Amniotic epithelial cell (primary cell): ENCODE results near the gene RAB35.

Experiments used
- DNase-seq: peaks from one replicate; pipeline ENCODE4 v3.0.0-alpha.2; 2010; ENCODE audit warnings: low read depth

Gene RAB35

DNA sequence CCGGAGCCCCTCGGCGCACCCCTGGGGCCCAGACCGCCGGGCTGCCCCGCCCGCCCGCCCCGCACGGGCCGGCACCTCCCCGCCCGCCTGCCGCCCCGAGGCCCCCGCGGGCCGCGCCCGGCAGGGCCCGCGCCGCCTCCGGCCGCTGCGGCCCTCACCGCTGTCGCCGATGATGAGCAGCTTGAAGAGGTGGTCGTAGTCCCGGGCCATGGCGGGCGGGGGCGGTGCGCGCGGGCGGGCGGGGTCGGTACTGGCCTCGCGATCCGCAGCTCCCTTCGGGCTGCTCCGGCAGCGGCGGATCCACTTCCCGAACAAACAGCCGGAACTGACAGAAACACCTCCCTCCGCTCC, at the start of gene RAB35:
TSS of gene RAB35 (minus strand) at position 313 of the 351 bp plus-strand sequence. CDS start at position 210, 103 bp downstream.
- peak; percentile 86 for DNase-seq

- DNase-seq, result no peak
These were observed 47.7 kb upstream of the RAB35 start for GRCh38 chr12:120164293-120164692.

GRCh38 chr12:120162763-120163162, 46.2 kb upstream of the RAB35 start:
- no peak for DNase-seq

DNA sequence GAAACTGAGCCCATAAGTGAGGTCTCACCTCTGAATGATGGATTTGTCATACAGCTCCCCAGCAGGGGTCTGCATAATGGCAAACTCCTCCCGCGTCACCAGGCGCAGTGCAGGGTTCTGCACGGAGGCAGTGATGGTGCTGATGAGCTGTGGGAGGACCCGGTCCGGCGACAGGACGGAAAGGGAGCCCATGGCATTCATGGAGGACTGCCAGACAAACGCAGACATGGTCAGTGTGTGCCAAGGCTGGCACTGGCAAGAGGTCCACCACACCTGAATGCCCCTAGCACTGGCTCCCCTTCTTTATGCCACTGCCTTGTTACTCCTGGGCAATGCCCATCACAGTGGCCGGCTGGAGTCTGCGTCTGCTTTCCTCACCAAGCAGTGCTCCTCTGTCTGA, 45.3 kb upstream of the RAB35 start:
- DNase-seq, result no peak

- DNase-seq, result no peak
These were observed 43.1 kb upstream of the RAB35 start for GRCh38 chr12:120159509-120160237.

- DNase-seq, result no peak
These were observed 41.8 kb upstream of the RAB35 start for GRCh38 chr12:120158351-120158750.

DNA sequence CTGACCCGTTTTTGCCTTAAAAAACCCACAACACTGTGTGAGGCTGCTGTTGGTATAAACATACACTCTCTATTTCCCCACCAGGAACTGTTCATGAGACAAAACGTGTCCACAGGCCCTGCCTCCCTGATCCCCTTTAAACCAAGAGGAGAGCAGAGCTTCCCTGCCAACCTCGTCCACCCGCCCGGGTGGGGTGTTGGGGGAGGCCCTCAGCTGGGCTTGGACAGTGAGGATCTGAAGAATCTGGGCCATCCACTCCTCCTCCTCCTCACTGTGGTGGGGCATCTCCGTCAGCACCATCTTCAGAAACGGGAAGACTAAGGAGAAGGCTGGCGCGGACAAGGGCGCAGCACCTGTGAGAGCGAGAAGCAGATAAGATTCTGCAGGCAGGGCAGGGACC, 41.1 kb upstream of the RAB35 start:
- DNase-seq, result no peak

DNA sequence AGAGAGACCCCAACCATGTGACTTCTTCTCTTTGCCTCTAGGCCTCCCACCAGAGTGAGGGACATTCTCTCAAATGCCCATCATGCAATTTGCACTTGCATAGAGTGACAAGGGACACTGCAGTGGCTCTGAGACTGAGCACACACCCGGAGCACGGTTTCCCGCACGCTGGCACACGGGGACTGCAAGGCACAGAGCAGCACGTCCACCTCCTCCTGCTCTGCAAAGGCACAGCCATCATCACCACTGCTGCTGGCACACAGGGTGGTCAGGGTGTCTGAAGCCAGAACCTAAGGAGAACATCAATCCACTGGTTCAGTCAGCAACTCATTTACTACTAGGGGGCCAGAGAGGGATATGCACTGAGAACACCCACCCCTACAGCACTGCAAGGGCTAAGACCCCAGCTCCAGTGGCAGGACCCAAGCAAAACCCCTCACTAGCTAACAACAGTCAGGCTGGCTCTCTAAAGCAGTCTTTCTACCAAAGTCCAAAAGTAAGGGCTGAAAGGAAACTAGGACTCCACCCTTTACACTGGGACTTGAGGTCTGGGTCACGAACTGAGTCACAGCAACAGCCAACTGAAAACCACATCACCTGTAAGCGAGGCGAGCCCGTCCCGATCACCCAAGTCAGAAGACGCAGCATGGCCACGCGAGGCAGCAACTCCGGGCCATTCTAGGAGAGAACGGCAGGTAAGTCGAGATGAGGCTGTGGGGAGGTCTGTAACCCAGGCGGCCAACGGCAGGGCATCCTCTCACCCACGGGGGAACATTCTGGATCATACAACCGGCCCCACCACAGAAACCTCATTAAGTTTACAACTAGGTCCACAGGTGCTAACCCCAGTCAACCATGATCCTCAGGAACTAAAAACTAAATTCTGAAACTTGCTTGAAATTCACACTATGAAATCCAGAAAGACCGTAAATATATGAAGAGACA, 40.0 kb upstream of the RAB35 start:
- DNase-seq, result no peak

DNA sequence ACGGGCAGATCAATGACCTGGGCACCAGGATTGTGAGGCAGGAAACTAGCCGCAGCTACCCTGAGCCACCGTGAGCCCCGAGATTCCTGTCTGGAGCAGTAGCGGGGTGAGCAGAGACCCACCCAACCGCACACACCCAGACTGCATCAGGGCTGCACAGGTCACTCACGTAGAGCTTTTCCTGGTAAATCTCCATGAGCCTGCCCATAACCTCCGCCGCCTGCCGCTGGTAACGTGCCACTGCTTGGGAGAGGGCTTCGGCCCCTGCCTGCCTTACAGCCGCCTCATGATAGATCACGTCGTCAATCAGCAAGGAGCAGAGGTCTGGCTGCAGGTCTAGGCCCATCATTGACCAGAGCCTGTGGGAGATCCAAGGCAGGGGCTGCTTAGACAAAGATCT, 38.5 kb upstream of the RAB35 start:
- DNase-seq, result no peak

DNA sequence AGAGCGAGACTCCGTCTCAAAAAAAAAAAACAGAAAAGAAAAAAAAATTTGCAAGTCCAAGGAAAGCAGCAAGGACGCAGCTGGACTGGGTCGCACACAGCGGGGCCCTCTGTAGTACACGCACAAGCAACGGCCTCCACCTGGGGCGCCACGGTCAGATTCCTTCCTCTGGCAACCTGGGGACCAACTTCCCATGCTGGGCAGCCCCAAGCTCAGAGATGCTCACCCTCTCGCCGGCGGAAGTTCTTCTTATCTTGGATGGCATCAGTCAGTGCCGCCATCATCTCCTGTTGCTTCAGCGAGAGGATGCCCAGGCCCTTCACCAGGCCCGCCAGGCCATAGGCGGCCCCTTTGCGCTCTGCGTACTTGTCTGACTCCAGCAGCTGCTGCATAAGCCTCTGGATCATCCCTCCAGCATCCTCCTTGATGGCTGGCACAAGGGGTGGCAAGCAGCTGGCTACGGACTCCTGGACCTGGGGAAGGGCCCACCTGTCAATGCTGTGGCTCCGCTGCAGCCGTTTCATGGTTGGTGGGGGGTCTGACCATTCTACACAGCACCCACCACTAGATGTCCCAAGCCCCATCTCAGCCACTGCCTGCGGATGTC, 34.5 kb upstream of the RAB35 start:
- DNase-seq, result no peak

DNA sequence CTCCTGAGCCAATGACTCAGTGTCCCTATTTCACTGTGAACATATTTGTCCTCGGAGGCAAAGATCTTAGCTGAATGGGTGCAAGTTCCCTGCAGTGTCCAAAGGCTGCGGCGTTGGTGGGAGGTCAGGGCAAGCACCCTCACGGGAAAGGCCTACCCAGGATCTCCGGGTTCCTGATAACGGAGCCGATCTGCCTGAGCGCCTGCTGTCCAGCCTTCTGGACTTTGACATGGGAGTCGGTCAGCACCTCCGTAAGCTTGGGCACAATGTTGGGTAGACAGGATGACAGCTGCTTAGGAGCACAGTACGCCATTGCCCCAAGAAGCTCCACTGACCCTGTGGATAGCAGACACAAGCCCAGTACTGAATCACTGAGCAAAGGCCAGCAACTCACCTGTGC, 31.5 kb upstream of the RAB35 start:
- no peak for DNase-seq

GRCh38 chr12:120145164-120145563, 28.6 kb upstream of the RAB35 start:
- no peak for DNase-seq

- DNase-seq, result no peak
These were observed 27.7 kb upstream of the RAB35 start for GRCh38 chr12:120144215-120144614.

GRCh38 chr12:120142231-120142877, 25.8 kb upstream of the RAB35 start:
- DNase-seq, result peak; percentile 19

- DNase-seq, result no peak
These were observed 24.8 kb upstream of the RAB35 start for GRCh38 chr12:120141336-120141735.

GRCh38 chr12:120140603-120141002, 24.1 kb upstream of the RAB35 start:
- DNase-seq, result no peak

DNA sequence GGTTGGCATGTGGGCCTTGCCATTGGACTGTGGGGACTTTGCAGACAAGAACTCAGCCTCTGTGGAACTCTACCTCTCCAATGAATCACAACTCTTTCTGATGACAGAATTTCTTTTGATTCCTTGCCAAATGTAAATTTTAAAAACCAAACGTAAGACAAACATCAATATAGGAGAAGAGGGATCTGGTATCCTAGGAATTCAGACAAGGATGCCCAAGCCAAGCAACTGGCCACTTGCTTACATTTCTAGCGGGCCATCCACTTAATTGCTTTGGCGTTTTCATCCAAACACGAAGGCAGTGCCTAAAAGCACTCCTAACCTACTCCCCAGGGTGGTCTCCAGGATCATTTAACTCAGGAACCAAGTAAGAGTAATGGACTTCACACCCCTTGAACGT, 23.4 kb upstream of the RAB35 start:
- DNase-seq, result no peak

GRCh38 chr12:120138366-120138765, 21.8 kb upstream of the RAB35 start:
- no peak for DNase-seq

DNA sequence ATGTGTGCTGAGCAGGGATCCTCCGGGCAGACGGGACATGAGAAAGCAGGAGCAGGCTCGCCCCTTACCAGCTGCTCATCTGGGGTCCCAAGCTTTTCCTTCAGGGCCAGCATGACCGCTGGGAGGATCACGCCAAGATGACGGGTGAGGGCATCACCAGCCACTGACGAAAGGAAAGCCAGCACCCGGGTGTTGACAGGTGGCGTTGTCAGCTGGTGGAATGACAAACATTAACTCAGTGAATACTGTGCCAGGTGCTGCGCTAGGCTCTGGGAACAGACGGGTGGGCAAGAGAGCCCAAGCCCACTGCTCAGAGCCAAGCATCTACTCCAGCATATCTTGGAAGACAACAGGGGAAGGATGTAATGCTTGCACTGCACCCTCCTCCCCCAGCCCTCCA, 21.3 kb upstream of the RAB35 start:
- DNase-seq, result no peak

DNA sequence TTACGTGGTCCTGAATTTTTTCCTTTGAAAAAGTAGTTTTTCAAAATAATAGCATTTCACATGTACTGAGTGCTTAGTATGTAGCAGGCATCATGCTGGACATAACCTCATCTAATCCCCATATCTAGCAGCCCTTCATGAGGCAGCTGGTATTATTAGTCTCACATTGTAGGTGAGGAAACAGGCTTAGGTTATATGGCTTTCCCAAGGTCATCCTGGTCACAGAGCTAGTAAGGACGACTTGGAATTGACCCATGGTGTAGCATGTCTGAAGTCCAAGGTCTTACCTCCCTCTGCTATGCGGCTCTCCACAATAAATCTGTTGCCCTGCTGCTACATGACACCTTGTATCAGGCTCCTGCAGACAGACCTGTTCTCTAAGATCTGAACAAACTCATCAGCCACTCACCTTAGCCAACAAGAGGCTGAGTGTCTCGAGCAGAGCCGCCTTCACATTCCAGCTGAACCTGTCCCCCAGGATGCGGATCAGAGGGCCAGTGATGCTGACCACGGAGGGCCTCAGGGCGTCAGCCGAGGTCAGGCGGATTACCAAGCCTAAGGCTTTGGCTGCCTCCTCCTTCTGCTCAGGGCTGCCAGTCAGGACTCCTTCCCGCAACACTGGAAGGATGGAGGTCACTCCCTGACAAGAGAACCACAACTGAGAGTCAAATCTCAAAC, 19.7 kb upstream of the RAB35 start:
- DNase-seq, result no peak

- DNase-seq, result no peak
These were observed 17.9 kb upstream of the RAB35 start for GRCh38 chr12:120134307-120134980.
